GM12872 (cell line): ENCODE data around the gene INAFM2.

Experiments
- CTCF ChIP-seq: IDR thresholded peaks from 3 replicates; pipeline ENCODE4 v1.5.1; 2011; ENCODE audit warnings: low read depth, mild to moderate bottlenecking, low read length, moderate library complexity; ENCODE audit not compliant: insufficient read depth

The INAFM2 gene

GRCh38 chr15:40316931-40317330, 6.6 kb upstream of the INAFM2 start:
- TF ChIP-seq CTCF: no peak

- no peak for TF ChIP-seq CTCF
Observed at GRCh38 chr15:40317580-40317979, 5.9 kb upstream of the INAFM2 start.

DNA sequence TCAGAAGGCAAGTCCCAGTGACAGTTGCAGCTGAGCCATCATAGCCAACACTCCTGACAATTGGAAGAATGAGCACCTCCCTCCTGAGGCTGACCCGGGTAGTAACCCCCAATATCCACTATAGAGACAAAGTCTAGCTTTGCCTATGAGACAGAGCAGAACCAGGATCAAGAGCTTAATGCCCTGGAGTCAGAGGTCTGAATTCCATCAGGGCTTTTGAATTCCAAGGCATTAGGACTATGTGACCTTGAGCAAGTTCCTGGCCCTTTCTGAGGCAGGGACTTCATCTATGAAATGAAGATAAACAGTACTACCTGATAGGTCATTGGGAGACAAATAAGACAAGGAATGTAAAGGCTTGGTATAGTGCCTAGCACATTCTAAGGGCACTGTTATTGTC, 3.1 kb upstream of the INAFM2 start:
- TF ChIP-seq CTCF: no peak

- TF ChIP-seq CTCF: peak; percentile 88
Observed at GRCh38 chr15:40320931-40321371, 2.5 kb upstream of the INAFM2 start.

- TF ChIP-seq CTCF: no peak
Observed at GRCh38 chr15:40322531-40323238, 807 bp upstream of the INAFM2 start.

DNA sequence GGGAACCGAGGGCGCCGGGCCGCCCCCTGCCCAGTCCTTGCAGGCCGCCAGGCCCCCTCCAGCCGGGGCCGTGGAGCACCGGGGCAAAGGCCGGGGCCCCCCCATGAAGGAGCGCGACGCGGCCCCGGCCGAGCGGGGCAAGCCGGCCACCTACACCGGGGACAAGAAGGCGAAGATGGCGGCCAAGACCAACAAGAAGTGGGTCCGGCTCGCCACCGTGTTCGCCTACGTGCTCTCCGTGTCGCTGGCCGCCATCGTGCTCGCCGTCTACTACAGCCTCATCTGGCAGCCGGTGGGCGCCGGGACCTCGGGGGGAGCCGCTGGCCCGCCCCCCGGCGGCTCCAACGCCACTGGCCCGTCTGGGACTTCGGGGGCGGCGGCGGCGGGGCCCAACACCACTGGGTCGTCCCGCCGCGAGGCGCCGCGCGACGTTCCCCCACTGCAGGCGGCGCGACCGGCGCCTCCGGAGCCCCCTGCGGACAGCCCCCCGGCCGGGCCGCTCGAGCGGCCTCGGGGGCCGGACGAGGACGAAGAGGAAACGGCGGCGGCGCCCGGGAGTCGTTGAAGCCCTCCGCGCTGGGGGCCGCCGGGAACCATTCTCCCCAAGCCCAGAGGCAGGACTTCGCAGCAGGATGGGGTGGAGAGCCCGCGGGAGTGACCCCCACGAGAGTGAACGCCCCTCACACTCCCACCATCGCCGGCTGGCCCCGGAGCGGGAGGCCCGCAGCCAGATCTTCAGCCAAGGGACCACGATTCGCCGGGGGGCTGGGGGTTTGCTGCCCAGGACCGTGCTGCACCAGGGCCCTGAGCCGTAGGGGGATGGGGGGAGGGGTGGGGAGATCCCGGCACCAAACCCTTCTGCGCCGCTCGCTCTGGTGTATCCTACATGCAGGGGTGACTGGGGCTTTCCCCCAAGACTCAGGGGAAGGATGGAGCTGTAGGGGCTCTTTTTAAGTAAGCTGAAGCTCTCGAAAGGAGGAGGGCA, 753 bp downstream of the INAFM2 start:
- TF ChIP-seq CTCF: no peak

DNA sequence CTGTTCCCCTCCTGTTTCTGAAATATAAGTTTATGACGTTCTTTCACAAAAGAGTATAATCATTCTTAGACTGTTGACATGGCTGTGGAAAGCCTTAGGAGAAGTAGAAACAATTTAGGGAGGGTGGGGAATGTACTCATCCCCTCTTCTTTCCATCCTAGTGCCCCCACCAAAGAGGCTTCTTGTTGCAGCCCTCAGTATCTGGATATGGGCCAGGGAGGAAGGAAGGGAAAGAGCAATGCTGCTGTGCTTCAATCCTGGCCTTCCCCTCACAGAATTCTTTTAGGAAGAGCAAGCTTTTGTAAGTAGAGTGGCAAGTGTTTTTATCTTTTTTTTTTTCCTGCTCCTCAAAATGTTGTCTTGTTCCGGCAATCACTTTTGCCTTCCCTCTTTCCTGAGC, 1.7 kb downstream of the INAFM2 start:
- TF ChIP-seq CTCF: no peak
